GM23248 (cell line): ENCODE data around the gene CCDC91. TPM values are rescaled to one million over a fixed set of nuclear protein-coding genes. Genes with fewer than 3 reads are reported as not detected.

Source experiments
- DNase-seq: peaks from one replicate; pipeline ENCODE4 v3.0.0-alpha.2; 2015
- H2AFZ ChIP-seq: fragments of 200-600 bp; sonication (generic); 2 replicates; pipeline ENCODE4 v1.6.1; 2016; ENCODE audit warnings: antibody characterized with exemption
- H3F3A ChIP-seq: fragments of 200-600 bp; sonication (generic); 2 replicates; pipeline ENCODE4 v1.6.1; 2016; ENCODE audit warnings: mild to moderate bottlenecking, antibody characterized with exemption, mixed run types; ENCODE audit not compliant: insufficient read depth
- H3K27ac ChIP-seq: fragments of 200-600 bp; sonication (generic); 2 replicates; pipeline ENCODE4 v1.5.1; 2016; ENCODE audit warnings: mild to moderate bottlenecking
- H3K27me3 ChIP-seq: fragments of 200-600 bp; sonication (generic); replicated peaks from 2 replicates; pipeline ENCODE4 v1.6.1; 2016; ENCODE audit warnings: mild to moderate bottlenecking; ENCODE audit not compliant: insufficient read depth
- H3K36me3 ChIP-seq: fragments of 200-600 bp; sonication (generic); 2 replicates; pipeline ENCODE4 v1.6.1; 2016; ENCODE audit warnings: low read depth, mild to moderate bottlenecking
- H3K4me1 ChIP-seq: fragments of 200-600 bp; sonication (generic); 2 replicates; pipeline ENCODE4 v1.6.1; 2016; ENCODE audit warnings: mild to moderate bottlenecking; ENCODE audit not compliant: insufficient read depth
- H3K4me2 ChIP-seq: fragments of 200-600 bp; sonication (generic); one replicate; pipeline ENCODE4 v1.6.1; 2016; ENCODE audit warnings: mild to moderate bottlenecking; ENCODE audit not compliant: unreplicated experiment
- H3K4me3 ChIP-seq: fragments of 200-600 bp; sonication (generic); 2 replicates; pipeline ENCODE4 v1.5.1; 2016; ENCODE audit warnings: mild to moderate bottlenecking
- H3K79me2 ChIP-seq: fragments of 200-600 bp; sonication (generic); 2 replicates; pipeline ENCODE4 v1.6.1; 2016; ENCODE audit warnings: mild to moderate bottlenecking; ENCODE audit not compliant: insufficient read depth
- H3K9ac ChIP-seq: fragments of 200-600 bp; sonication (generic); 2 replicates; pipeline ENCODE4 v1.6.1; 2016; ENCODE audit warnings: mild to moderate bottlenecking
- H3K9me2 ChIP-seq: fragments of 200-600 bp; sonication (generic); 2 replicates; pipeline ENCODE4 v1.6.1; 2016; ENCODE audit warnings: mixed run types, mild to moderate bottlenecking, moderate library complexity; ENCODE audit not compliant: insufficient read depth
- H3K9me3 ChIP-seq: fragments of 200-600 bp; sonication (generic); one replicate; pipeline ENCODE4 v1.6.1; 2017; ENCODE audit warnings: low read depth
- H4K20me1 ChIP-seq: fragments of 200-600 bp; sonication (generic); 2 replicates; pipeline ENCODE4 v1.6.0; 2016; ENCODE audit not compliant: insufficient read depth
- EZH2 ChIP-seq: fragments of 200-600 bp; sonication (generic); IDR thresholded peaks from 2 replicates; pipeline ENCODE4 v1.6.1; 2018; ENCODE audit warnings: antibody characterized with exemption, mild to moderate bottlenecking; ENCODE audit not compliant: insufficient read depth, poor library complexity, severe bottlenecking
- EZH2phosphoT487 ChIP-seq: fragments of 200-600 bp; sonication (generic); IDR thresholded peaks from 2 replicates; pipeline ENCODE4 v1.6.1; 2018; ENCODE audit warnings: antibody characterized with exemption, moderate library complexity, mild to moderate bottlenecking, low read depth; ENCODE audit not compliant: insufficient read depth
- WGBS, 2 experiments: methylation state at CpG; one replicate each; pipeline ENCODE4 v1.1.6; 2015 to 2017; ENCODE audit warnings: low lambda C conversion rate in 2 of 2, low coverage in 1 of 2; ENCODE audit errors: missing lambda C conversion rate in 2 of 2; 5-methylcytosine and 5-hydroxymethylcytosine counted together
- in situ Hi-C: fragments of 300-500 bp; cut with MboI; formaldehyde crosslinking; loops from 2 replicates; pipeline ENCODE4 v1.15.0; 2020
- polyA plus RNA-seq: library from polyadenylated mRNA; unstranded; fragments of >200 nt; fragmentation: Nextera tagmentation; extraction: Ambion mirVana; gene quantifications from 2 replicates; pipeline ENCODE4 v1.2.1, GENCODE V29; 2016
- total RNA-seq: library from RNA; depleted of rRNA; stranded (reverse); fragments of >200 nt; shearing (Covaris generic); gene quantifications from 2 replicates; pipeline ENCODE4 v1.2.3, GENCODE V29; 2014

CCDC91 gene
- total and polyA plus RNA-seq, 2 experiments from 2014 or later = 17.2 to 31.5 TPM

GRCh38 chr12:28536088-28536487 lies 345.8 kb downstream of the CCDC91 start:
- Histone ChIP-seq H3K9me3 (no peaks in the 10 kb centered on the region), H3K27ac (peak overlapping the region; percentile 73), H3K36me3 (no peaks in the 10 kb centered on the region), H3K9ac (0 out of 2 replicates have a peak overlapping the region, but pooled peaks have one; percentile 26), H4K20me1 (no peaks in the 10 kb centered on the region), H3K4me2 (peak overlapping the region; percentile 69), H3F3A (peaks cover 36% of the 10 kb centered on the region), H3K4me3 (peak overlapping the region; percentile 26; the same call in 1 of the 2 replicates), H3K9me2 (no peaks in the 10 kb centered on the region), H3K27me3 (no peaks in the 10 kb centered on the region), H2AFZ (no peak overlapping the region), H3K79me2 (no peaks in the 10 kb centered on the region; the same call in 1 of the 2 replicates), H3K4me1 (peaks cover 33% of the 10 kb centered on the region)
- WGBS, 2 experiments = 1 to 5% methylated on average over 2 of the region's 2 CpGs
- DNase-seq = peak; percentile 89
- in situ Hi-C loops = no loop called here
- TF ChIP-seq EZH2 (no peak), EZH2phosphoT487 (no peak)

GRCh38 chr12:28537474-28537873 lies 347.2 kb downstream of the CCDC91 start:
- peaks cover 33% of the 10 kb centered on the region for H3K4me1 ChIP-seq
- no peaks in the 10 kb centered on the region for H3K9me2 ChIP-seq
- no peaks in the 10 kb centered on the region for H3K9me3 ChIP-seq
- H4K20me1 ChIP-seq = no peaks in the 10 kb centered on the region
- H3K9ac ChIP-seq = no peak overlapping the region
- 68 to 73% methylated on average over 1 of the region's 1 CpG for WGBS, 2 experiments
- H3K4me2 ChIP-seq = no peak overlapping the region
- no peak for TF ChIP-seq EZH2phosphoT487
- no peak for TF ChIP-seq EZH2
- H2AFZ ChIP-seq = peak overlapping the region; percentile 30; the same call in 1 of the 2 replicates
- H3K79me2 ChIP-seq = no peaks in the 10 kb centered on the region; the same call in 1 of the 2 replicates
- peaks cover 36% of the 10 kb centered on the region for H3F3A ChIP-seq
- H3K36me3 ChIP-seq = no peaks in the 10 kb centered on the region
- in situ Hi-C loops = no loop called here
- no peak overlapping the region for H3K4me3 ChIP-seq
- H3K27me3 ChIP-seq = no peaks in the 10 kb centered on the region
- H3K27ac ChIP-seq = no peak overlapping the region
- peak; percentile 11 for DNase-seq

- no peaks in the 10 kb centered on the region for H3K9me2 ChIP-seq
- H3K4me3 ChIP-seq = no peak overlapping the region
- in situ Hi-C loops = no loop called here
- H3K27me3 ChIP-seq = no peaks in the 10 kb centered on the region
- no peak for TF ChIP-seq EZH2
- TF ChIP-seq EZH2phosphoT487 = no peak
- DNase-seq = peak; percentile 4
- no peak overlapping the region for H3K9ac ChIP-seq
- H4K20me1 ChIP-seq = no peaks in the 10 kb centered on the region
- no peaks in the 10 kb centered on the region for H3K9me3 ChIP-seq
- H3K4me2 ChIP-seq = no peak overlapping the region
- H3K79me2 ChIP-seq = no peaks in the 10 kb centered on the region; the same call in 1 of the 2 replicates
- H3K27ac ChIP-seq = no peak overlapping the region
- H2AFZ ChIP-seq = no peak overlapping the region
- 96 to 97% methylated on average over 4 of the region's 4 CpGs for WGBS, 2 experiments
- no peaks in the 10 kb centered on the region for H3K36me3 ChIP-seq
- peaks cover 30% of the 10 kb centered on the region for H3F3A ChIP-seq
- peaks cover 30% of the 10 kb centered on the region for H3K4me1 ChIP-seq
Observed at GRCh38 chr12:28539691-28540323, 349.6 kb downstream of the CCDC91 start.

- no peak for DNase-seq
- Histone ChIP-seq H3F3A (peaks cover 25% of the 10 kb centered on the region), H3K4me3 (no peak overlapping the region), H3K27ac (no peak overlapping the region), H3K4me2 (no peak overlapping the region), H3K79me2 (no peaks in the 10 kb centered on the region; the same call in 1 of the 2 replicates), H3K9me3 (no peaks in the 10 kb centered on the region), H3K9ac (no peak overlapping the region), H4K20me1 (no peaks in the 10 kb centered on the region), H3K9me2 (no peaks in the 10 kb centered on the region), H3K36me3 (no peaks in the 10 kb centered on the region), H3K27me3 (no peaks in the 10 kb centered on the region), H3K4me1 (peaks cover 24% of the 10 kb centered on the region), H2AFZ (no peak overlapping the region)
- no peak for TF ChIP-seq EZH2
- no peak for TF ChIP-seq EZH2phosphoT487
- 95 to 100% methylated on average over 2 of the region's 2 CpGs for WGBS, 2 experiments
- in situ Hi-C loops = no loop called here
Observed at GRCh38 chr12:28540324-28540714, 350.1 kb downstream of the CCDC91 start.
